Stimulated activated effector memory CD8-positive, alpha-beta T cell treated with anti-CD3 and anti-CD28 coated beads, Interleukin-12 subunit alpha, Interleukin-12 subunit beta, amount 100 ng/mL, for 72 hours (primary cell): Measurements from ENCODE around the gene RUFY4.

Source experiments
- ATAC-seq: fragments of 150-1000 bp; cut with Tn5 transposase; 2 replicates; pipeline ENCODE4 v1.10.0; 2021
- DNase-seq, 2 donors: peaks; one replicate each; pipeline ENCODE4 v3.0.0; 2021 to 2022; ENCODE audit warnings: low spot score in 2 of 2
- H3K27ac Mint-ChIP-seq: one replicate; pipeline ENCODE4 v1.8.0; 2022; ENCODE audit warnings: mild to moderate bottlenecking, mixed read lengths
- H3K36me3 Mint-ChIP-seq: one replicate; pipeline ENCODE4 v1.8.0; 2022; ENCODE audit warnings: mild to moderate bottlenecking, mixed read lengths
- H3K4me1 Mint-ChIP-seq: one replicate; pipeline ENCODE4 v1.8.0; 2022; ENCODE audit warnings: mixed read lengths
- H3K4me3 Mint-ChIP-seq: one replicate; pipeline ENCODE4 v1.8.0; 2022; ENCODE audit warnings: mild to moderate bottlenecking, mixed read lengths
- H3K9me3 Mint-ChIP-seq: one replicate; pipeline ENCODE4 v1.8.0; 2022; ENCODE audit warnings: mixed read lengths

RUFY4 gene

DNA sequence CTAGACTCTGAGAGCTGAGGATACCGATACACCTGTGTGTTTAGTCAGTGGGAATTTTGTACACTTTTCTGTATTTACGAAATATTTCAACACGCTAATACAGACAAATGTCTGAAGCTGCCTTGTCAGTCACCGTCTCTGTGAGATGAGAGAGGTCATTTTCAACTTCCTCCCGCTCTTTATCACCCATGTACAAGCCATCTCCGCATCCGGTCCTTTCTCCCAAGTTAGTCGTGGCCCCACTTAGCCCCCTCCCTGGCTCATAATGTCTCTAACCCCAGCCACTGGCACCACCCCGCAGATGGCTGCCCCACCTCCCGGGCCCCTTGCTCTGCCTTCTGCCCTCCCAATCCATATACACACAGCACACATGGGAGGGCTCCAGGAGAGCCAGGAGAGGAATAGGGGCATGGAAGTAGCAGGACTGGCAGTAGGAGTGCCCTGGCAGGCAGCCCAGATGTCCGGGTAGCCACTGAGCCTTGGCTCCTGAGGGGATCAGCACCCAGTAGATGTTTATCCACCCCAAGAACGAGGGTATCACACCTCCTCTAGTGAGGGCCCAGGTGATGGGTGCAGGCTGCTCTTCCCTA is 2.0 kb upstream of the RUFY4 start:
- Mint-ChIP-seq H3K4me3 (no peak overlapping the region), H3K36me3 (no peaks in the 10 kb centered on the region), H3K4me1 (peaks cover 21% of the 10 kb centered on the region), H3K27ac (no peak overlapping the region), H3K9me3 (no peaks in the 10 kb centered on the region)
- peak in 1 of 2 donors; percentile 26 for DNase-seq
- ATAC-seq, result no peak

DNA sequence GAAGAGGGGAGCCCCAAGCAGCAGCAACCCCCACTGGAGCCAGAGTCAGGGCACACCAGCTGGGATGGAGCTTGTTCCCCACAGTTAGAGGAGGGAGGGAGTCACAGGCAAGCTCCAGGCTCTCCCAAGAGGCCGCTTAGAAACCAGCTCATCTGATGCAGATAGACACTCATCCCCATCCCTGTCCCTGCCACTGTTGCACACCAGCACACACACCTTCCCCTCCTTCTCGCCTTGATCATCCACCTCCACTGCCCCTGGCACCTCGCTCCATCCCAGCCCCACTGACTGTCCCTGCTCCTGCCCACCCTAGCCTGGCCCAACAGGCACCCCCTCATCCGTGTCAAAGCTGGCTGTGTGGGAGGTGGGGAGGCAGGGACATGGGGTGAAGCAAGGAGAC is 1.5 kb upstream of the RUFY4 start:
- Mint-ChIP-seq H3K9me3 (no peaks in the 10 kb centered on the region), H3K4me3 (no peak overlapping the region), H3K27ac (no peak overlapping the region), H3K36me3 (no peaks in the 10 kb centered on the region), H3K4me1 (peaks cover 21% of the 10 kb centered on the region)
- ATAC-seq, result no peak
- DNase-seq, result peak in 1 of 2 donors; percentile 47

DNA sequence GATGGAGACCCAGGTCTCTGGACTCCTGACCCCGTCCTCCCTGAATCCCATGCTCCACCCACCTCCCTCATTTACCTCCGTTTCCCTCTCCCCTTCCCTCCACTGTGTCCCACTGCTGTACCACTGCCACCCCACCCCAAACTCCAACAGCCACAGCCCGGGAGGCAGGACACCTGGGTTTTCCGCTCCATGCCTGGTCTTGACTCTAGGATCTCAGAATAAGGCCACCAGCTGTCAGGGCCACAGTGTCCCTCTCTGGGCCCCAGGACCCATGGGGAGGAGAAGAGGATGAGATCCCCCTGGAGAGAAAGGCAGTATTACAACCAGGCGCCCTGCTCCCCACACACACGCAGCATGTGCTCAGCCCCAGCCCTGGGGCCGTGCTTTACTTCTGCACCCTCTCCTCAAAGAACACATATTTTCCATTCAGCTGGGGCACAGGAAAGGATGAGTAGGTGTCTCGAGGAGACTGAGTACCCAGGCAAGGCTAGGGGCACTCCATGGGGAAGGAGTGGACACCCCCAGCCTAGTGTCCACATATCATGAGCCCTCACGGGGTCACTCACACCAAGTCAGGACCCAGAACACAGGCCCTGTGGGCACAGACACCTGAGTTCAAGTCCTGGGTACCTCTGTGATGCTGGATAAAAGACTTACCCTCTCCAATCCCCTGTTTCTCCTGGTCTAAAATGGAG is 700 bp downstream of the RUFY4 start:
- H3K9me3 Mint-ChIP-seq, result no peaks in the 10 kb centered on the region
- peak overlapping the region; percentile 64 for H3K4me3 Mint-ChIP-seq
- no peak overlapping the region for H3K27ac Mint-ChIP-seq
- no peaks in the 10 kb centered on the region for H3K36me3 Mint-ChIP-seq
- H3K4me1 Mint-ChIP-seq, result peaks cover 21% of the 10 kb centered on the region
- DNase-seq, result peak in 1 of 2 donors; percentile 43
- no peak for ATAC-seq

DNA sequence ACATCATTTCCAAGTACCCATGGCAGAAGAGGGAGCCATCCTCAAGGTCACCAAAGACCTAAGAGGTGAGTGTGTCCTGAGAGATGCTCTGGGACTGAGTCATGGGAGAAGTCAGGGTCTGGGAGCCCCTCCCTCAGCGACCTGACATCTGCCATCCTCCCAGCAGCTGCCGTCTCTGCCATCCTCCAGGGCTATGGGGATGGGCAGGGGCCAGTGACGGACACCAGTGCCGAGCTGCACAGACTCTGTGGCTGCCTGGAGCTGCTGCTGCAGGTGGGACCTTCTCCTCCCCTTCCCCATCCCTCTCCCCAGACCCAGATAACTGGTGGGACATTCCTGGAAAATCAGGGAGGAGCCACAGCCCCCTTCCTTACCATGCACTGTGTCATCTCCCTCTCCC is 1.5 kb downstream of the RUFY4 start:
- H3K4me1 Mint-ChIP-seq, result peaks cover 21% of the 10 kb centered on the region
- ATAC-seq (no peak), DNase-seq (no peak)
- H3K4me3 Mint-ChIP-seq, result no peak overlapping the region
- no peak overlapping the region for H3K27ac Mint-ChIP-seq
- no peaks in the 10 kb centered on the region for H3K36me3 Mint-ChIP-seq
- no peaks in the 10 kb centered on the region for H3K9me3 Mint-ChIP-seq

DNA sequence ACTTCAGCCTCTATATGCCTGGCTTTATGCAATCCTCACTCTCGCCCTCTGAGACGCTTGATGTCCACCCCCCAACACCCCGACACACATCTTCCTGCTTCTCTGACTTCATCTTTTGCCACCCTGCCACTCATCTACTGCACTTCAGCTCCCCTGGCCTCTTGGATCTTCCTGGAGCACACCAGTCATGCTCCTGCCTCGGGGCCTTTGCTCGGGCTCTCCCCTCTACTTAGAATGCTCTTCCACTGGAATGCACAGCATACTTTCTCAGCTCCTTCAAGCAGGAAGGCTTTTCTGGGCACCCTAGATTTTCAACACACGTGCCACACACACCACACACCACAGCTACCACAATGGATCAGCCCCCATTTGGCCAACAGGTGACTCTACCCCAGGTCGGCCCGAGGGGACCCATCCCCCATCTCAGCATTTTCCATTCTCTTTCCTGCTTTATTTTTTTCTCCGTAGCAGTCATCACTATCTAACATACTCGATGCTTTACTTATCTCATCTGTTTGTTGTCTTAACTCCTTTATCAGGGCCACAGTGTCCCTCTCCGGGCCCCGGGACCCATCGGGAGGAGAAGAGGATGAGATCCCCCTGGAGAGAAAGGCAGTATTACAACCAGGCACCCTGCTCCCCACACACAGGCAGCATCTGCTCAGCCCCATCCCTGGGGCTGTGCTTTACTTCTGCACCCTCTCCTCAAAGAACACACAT is 2.3 kb downstream of the RUFY4 start:
- H3K4me3 Mint-ChIP-seq, result no peak overlapping the region
- ATAC-seq, result no peak
- no peaks in the 10 kb centered on the region for H3K9me3 Mint-ChIP-seq
- peaks cover 21% of the 10 kb centered on the region for H3K4me1 Mint-ChIP-seq
- DNase-seq, result peak in 1 of 2 donors; percentile 26
- H3K27ac Mint-ChIP-seq, result no peak overlapping the region
- no peaks in the 10 kb centered on the region for H3K36me3 Mint-ChIP-seq

DNA sequence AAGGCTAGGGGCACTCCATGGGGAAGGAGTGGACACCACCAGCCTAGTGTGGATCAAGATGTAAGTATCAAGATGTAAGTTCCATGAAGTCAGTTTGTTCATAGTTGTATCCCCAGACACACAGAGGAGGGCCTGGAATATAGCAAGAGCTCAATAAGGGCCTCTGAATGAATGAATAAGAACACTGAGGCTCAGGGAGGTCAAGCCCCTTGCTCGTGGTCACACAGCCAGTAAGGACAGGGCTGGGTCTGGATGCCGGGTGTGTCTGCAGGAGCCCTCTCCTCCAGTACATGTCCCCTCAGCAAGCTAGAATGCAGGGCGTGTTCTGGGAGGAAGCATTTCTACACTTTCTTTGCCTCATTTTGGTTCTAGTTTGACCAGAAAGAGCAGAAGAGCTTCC is 2.9 kb downstream of the RUFY4 start:
- peaks cover 18% of the 10 kb centered on the region for H3K4me1 Mint-ChIP-seq
- DNase-seq, result no peak
- no peaks in the 10 kb centered on the region for H3K9me3 Mint-ChIP-seq
- H3K27ac Mint-ChIP-seq, result no peak overlapping the region
- ATAC-seq, result no peak
- H3K36me3 Mint-ChIP-seq, result no peaks in the 10 kb centered on the region
- no peak overlapping the region for H3K4me3 Mint-ChIP-seq

DNA sequence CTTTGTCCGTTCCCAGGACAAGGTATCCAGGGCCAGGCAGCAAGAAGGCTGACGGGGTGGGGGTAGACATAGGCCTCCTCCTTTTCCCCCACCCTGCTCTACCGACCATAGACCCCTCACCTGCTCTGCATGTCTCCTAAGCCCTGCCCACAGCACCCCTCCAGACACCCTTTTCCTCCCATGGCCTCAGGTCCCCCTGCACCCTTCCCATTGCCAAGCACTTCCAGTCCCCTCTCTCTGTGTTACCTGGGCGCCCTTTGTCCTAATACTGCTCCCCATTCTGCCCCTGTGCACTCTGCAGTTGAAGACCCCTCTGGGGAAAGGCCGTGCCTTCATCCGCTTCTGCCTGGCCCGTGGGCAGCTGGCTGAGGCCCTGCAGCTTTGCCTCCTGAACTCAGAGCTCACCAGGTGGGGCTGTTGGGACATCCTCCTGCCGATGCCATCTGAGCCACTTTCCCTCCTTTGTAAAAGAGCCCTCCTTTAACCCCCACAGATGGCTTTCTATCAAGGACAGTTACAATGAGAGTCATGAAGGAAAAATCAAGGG is 3.5 kb downstream of the RUFY4 start:
- Mint-ChIP-seq H3K9me3 (no peaks in the 10 kb centered on the region), H3K36me3 (no peaks in the 10 kb centered on the region), H3K27ac (no peak overlapping the region), H3K4me3 (no peak overlapping the region), H3K4me1 (peaks cover 15% of the 10 kb centered on the region)
- no peak for DNase-seq
- ATAC-seq, result no peak

DNA sequence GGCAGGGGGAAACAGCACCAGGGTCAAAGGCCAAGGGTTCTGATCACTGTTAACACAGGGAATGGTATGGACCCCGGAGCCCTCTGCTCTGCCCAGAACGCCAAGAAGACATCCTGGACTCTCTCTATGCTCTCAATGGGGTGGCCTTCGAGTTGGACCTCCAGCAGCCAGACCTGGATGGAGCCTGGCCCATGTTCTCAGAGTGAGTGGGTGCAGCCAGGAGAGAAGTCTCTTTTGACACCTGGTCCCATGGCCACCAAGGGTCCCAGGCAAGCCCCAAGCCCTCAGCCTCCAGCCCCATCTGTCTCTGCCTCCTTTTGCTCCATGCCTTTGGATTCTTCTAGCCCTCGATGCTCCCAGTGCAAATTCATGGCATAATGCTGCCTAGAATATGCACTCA is 4.1 kb downstream of the RUFY4 start:
- no peaks in the 10 kb centered on the region for H3K9me3 Mint-ChIP-seq
- no peak for ATAC-seq
- H3K36me3 Mint-ChIP-seq, result no peaks in the 10 kb centered on the region
- no peak for DNase-seq
- peaks cover 12% of the 10 kb centered on the region for H3K4me1 Mint-ChIP-seq
- no peak overlapping the region for H3K4me3 Mint-ChIP-seq
- H3K27ac Mint-ChIP-seq, result no peak overlapping the region

DNA sequence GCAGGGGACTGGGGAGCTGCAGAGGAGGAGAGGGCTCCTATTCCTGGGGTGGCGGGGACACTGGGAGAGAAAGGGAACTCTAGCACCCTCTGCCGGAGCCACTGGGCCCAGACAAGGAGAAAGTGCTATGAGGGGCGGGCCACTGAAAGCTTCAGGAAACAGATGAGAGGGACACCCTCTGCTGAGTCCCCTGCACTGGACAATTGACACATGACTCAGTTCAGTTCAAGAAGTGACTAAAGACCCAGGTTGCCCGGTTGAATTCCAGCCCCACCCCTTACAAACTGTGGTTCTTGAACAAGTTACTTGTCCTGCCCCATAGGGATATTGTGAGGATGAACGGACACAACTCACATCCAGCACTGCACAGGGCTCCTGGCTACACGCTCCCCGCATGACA is 5.0 kb downstream of the RUFY4 start:
- Mint-ChIP-seq H3K27ac (no peak overlapping the region), H3K4me3 (no peak overlapping the region), H3K9me3 (no peaks in the 10 kb centered on the region), H3K36me3 (no peaks in the 10 kb centered on the region), H3K4me1 (peaks cover 3% of the 10 kb centered on the region)
- no peak for DNase-seq
- peak; percentile 22 for ATAC-seq

DNA sequence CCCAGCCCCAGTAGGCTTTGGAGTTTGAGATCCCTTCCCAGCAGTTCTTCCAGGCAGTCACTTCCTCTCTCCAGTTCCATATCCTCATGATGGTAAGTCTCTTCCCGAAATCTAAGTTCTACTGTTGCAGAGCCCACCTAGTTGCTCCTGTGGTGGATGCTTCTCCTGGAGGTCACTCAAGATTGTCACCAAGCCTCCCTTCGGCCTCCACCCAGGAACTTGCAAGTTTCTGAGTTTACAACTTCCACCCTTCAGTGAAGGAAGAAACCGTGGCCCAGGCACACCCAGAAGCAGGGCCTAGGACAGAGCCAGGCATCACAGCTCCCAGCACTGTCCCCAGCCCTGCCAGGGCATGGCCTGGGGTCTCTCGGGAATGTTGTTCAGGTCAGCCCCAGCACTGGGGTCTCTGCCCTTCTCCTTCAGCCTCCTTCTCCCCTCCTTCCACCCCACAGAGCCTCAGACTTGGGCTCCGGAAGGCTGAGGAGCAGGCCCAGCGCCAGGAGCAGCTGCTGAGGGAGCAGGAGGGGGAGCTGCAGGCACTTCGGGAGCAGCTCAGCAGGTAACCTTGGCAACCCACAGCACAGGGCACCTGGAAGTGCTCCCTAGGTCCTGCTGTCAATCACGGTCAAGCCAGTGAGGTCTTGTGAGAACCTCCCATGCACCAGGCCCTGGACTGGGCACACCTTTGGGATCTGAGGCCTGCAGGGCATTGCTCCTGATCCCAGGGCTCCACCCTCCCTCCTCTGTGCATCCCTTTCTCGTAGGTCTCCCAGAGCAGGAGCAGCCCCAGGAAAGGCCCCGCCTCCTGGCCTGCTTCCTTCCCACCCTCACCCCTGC is 7.1 kb downstream of the RUFY4 start:
- ATAC-seq (no peak), DNase-seq (no peak)
- no peaks in the 10 kb centered on the region for H3K4me1 Mint-ChIP-seq
- no peak overlapping the region for H3K4me3 Mint-ChIP-seq
- H3K9me3 Mint-ChIP-seq, result no peaks in the 10 kb centered on the region
- H3K36me3 Mint-ChIP-seq, result no peaks in the 10 kb centered on the region
- no peak overlapping the region for H3K27ac Mint-ChIP-seq

DNA sequence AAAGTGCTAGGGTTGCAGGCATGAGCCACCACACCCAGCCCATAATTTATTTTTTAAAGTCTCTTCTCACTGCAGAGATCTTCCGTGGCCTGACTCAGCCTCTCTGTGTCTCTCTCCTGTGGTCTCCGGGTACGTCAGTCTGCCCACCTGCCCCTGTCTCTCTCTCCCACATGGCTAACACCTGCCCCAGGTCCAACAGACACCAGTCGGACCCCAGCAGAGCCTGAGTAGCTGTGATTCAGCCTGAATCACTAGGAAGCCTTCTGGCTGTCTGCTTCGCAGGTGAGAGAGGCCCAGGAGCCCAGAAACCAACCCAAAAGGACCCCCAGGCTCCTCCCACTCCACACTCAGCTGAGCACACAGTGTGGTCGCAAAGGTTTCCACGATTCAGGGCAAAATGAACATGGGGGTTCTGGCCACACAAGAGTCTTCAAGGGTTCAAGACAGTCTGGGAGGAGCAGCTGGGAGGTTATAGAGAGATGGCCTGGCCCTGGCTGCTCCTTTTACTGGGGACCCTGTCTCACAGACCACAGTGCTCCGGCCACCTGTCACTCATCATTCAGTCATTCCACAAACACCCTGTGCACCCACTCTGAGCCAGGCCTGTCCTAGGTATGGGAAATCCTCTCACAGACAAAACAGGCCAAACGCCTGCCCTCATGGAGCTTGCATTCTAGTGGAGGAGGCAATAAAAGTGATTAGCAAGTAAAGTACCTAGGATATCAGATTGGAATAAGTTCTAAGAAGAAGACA is 8.6 kb downstream of the RUFY4 start:
- H3K36me3 Mint-ChIP-seq, result no peaks in the 10 kb centered on the region
- ATAC-seq (no peak), DNase-seq (no peak)
- no peaks in the 10 kb centered on the region for H3K4me1 Mint-ChIP-seq
- H3K27ac Mint-ChIP-seq, result no peak overlapping the region
- H3K9me3 Mint-ChIP-seq, result no peaks in the 10 kb centered on the region
- H3K4me3 Mint-ChIP-seq, result no peak overlapping the region

DNA sequence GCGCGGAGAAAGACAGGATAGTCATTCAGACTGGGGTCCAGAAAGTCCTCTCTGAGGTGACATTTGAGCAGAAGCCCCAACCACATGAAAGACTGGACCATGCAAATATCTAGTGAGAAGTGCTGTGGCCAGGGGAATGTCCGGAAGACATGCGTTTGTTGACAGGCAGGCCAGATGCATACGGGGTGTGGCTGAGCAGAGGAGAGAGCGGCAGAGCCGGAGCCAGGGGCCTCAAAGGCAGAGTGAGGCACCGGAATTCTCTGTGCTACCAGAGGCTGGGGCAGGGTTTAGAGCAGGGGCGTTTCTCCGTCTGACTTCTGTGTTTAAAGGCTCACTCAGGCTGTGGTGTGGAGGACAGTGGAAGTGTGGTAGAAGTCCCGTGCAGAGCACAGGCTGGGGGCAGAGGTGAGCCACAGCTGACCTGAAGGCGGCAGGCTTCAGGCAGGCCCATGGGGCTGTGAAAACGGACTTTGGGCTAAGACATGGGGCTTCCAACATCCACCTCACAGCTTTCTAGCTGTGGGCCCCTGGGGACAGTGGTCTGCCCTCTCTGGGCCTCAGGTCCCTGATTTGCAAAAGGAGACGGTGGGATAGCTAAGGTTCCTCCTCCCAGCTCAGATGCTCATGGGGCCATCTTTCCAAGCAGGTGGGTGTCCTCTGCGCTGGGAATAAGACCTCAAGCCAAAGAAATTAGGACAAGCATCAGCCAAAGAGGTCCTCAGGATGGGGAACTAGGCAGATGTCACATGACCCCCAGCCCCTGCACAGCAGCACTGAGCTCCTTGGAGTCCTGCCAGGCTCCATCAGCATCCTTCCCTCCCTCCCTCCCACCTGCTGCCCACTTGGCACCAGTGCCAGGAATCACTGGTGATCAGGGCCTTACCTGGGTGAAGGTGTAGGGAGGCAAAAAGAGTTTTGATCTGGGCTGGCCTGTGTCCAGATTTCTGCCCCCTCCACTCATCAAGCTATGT is 11.2 kb downstream of the RUFY4 start:
- Mint-ChIP-seq H3K9me3 (no peaks in the 10 kb centered on the region), H3K4me3 (no peak overlapping the region), H3K4me1 (no peaks in the 10 kb centered on the region), H3K36me3 (no peaks in the 10 kb centered on the region), H3K27ac (no peak overlapping the region)
- DNase-seq (no peak), ATAC-seq (no peak)

DNA sequence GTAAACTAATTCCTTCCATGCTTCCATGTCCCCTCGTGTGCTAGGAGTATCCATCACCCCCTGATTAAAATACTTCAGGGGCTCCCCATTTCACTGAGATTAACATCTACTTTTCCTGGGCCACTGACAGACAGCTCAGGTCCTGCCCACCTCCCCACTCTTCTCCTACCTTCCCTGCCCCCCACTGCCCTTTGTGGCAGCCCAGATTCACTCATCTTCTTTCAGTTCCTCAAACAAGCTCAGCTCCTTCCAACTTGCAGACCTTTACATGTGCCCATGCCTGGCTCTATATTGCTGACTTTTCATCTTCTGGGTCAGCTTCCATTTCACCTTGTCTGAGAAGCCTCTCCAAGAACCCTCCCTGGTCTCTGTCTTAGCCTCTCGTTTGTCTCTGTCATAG is 12.0 kb downstream of the RUFY4 start:
- Mint-ChIP-seq H3K27ac (peak overlapping the region; percentile 23), H3K9me3 (peaks cover 4% of the 10 kb centered on the region), H3K4me1 (no peaks in the 10 kb centered on the region), H3K4me3 (no peak overlapping the region), H3K36me3 (no peaks in the 10 kb centered on the region)
- ATAC-seq (peak; percentile 35), DNase-seq (no peak)

DNA sequence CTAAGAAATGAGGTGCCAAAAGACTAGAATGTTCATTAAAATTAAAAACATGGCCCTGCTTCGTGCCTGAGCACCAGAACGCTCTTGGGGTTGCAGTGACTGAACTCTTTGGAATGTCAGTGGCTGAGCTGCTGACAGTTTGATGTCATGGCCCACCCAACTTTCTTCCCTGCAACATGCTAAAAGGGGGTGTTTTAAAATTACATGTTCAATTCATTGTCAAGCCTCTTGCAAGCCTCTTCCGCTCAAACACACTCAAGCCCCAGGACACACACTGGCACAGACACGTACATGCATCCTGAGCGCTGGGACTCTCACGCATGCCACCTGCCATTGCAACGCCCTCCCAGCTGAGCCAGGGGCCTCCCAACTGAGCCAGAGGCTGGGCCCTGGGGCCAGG is 12.6 kb downstream of the RUFY4 start:
- no peak overlapping the region for H3K27ac Mint-ChIP-seq
- ATAC-seq (no peak), DNase-seq (no peak)
- no peak overlapping the region for H3K4me3 Mint-ChIP-seq
- no peaks in the 10 kb centered on the region for H3K4me1 Mint-ChIP-seq
- no peaks in the 10 kb centered on the region for H3K36me3 Mint-ChIP-seq
- peaks cover 9% of the 10 kb centered on the region for H3K9me3 Mint-ChIP-seq
